HG02938 (cell line): ENCODE data around the gene SLC52A1.
A peak's percentile ranks its signal among the peaks of the same experiment; 100 is the strongest.
"Not testable (repeated sequence)": the region's sequence is repeated elsewhere in the genome, so short reads cannot be mapped to it uniquely, and the experiment has no call there.

Source experiments
- ATAC-seq: cut with Tn5 transposase; IDR thresholded peaks from one replicate; pipeline ENCODE4 v1.9.1; 2021; ENCODE audit warnings: mild to moderate bottlenecking, moderate library complexity; ENCODE audit not compliant: unreplicated experiment

Gene SLC52A1

DNA sequence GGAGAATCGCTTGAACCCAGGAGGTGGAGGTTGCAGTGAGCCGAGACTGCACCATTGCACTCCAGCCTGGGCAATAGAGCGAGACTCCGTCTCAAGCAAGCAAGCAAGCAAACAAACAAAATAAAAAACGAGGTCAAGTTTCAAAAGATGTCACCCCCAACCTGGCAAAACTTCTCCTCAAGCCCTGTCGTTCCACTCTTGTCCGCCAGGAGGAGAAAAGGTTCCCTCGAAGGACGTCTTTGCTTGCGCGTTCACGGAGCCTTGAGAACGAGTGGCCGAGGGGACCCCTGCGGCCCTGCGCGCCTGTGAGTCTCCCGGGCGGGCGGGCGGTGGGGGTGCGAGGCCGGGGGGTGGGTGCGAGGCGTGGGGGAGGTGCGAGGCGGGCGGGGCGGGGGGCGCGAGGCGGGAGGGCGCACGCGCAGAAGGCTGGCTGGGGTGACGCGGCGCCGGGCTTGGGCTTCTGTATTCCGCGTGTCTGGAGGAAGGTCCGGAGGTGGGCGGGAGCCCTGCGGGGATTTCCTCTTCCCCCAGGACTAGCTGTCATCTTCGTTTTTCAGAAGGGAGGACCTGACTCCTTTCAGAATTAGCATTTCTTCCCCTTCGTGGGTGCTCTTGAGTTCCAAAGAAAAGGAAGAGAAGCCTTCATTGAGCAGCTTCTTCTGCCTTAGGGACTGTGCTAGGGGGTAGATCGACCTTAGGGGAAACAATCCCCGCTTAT lies 3.7 kb downstream of the SLC52A1 start:
- ATAC-seq = no peak

DNA sequence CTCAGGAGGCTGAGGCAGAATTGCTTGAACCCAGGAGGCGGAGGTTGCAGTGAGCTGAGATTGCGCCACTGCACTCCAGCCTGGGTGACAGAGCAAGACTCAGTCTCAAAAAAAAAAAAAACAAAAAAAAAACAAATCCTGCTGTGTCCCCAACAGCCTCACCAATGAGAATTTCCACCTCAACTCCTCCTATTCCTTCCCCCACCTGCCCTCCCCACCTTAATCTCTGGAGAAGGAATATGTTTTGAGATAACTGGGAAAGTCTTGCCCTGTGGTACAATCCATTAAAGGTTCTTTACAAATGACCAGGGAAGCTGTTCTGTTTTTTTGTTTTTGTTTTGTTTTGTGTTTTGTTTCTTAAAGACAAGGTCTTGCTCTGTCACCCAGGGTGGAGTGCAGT lies 5.1 kb downstream of the SLC52A1 start:
- not testable (repeated sequence) for ATAC-seq

DNA sequence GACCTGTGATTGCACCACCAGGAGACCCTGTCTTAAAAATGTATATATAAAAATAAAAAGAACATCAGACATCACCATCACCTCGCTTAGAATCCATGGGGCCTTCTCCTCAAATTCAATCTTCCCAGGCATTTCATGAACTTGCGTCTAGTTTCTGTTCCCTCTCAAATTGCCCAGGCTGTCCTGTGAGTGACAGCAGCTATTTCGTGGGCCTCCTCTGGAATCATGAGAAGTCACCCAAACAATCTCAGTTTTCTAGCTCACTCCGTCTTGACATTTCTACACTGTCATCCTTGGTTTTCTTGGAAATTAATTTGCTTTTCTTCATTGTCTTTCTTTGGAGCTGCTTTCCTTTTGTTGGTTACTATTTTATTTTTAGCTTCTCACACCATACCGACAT lies 7.3 kb downstream of the SLC52A1 start:
- ATAC-seq = no peak

DNA sequence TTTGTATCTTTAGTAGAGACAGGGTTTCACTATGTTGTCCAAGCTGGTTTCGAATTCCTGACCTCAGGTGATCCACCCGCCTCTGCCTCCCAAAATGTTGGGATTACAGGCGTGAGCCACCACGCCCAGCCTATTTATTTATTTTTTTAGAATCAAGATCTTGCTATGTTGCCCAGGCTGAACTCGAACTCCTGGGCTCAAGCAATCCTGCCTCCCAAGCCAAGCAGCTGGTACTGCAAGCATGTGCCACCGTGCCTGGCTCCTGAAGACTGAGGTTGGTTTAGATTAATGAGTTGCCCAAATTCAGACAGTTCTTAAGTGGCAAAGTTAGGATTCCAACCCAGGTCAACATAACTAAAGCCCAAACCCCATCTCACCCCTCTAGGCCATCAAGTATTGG lies 7.9 kb downstream of the SLC52A1 start:
- no peak for ATAC-seq

DNA sequence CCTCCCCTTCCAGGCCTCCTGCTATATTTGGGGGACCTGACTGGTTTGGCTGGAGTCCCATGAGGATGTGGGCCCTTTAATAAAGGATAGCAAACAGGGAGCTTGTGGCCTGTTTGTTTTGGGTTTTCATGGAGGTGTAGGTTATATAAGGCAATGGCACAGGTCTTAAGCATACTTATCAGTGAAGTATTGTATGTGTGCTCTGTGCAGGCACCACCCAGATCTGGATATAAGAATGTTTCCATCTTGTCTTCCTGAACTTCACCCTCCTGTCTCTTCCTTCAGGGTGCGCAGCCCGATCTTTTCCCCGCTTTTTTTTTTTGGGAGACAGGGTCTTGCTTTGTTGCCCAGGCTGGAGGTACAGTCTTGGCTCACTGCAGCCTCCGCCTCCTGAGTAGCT lies 10.6 kb downstream of the SLC52A1 start:
- no peak for ATAC-seq

DNA sequence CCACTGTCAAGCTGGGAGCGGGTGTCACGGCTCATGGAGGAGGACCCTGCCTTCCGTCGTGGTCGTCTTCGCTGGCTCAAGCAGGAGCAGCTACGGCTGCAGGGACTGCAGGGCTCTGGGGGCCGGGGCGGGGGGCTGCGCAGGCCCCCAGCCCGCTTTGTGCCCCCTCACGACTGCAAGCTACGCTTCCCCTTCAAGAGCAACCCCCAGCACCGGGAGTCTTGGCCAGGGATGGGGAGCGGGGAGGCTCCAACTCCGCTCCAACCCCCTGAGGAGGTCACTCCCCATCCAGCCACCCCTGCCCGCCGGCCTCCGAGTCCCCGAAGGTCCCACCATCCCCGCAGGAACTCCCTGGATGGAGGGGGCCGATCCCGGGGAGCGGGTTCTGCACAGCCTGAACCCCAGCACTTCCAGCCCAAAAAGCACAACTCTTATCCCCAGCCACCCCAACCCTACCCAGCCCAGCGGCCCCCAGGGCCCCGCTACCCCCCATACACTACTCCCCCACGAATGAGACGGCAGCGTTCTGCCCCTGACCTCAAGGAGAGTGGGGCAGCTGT lies 11.6 kb downstream of the SLC52A1 start:
- ATAC-seq = no peak

DNA sequence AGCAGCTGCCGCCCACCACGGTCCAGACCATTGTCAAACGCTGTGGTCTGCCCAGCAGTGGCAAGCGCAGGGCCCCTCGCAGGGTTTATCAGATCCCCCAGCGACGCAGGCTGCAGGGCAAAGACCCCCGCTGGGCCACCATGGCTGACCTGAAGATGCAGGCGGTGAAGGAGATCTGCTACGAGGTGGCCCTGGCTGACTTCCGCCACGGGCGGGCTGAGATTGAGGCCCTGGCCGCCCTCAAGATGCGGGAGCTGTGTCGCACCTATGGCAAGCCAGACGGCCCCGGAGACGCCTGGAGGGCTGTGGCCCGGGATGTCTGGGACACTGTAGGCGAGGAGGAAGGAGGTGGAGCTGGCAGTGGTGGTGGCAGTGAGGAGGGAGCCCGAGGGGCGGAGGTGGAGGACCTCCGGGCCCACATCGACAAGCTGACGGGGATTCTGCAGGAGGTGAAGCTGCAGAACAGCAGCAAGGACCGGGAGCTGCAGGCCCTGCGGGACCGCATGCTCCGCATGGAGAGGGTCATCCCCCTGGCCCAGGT lies 13.0 kb downstream of the SLC52A1 start:
- no peak for ATAC-seq

DNA sequence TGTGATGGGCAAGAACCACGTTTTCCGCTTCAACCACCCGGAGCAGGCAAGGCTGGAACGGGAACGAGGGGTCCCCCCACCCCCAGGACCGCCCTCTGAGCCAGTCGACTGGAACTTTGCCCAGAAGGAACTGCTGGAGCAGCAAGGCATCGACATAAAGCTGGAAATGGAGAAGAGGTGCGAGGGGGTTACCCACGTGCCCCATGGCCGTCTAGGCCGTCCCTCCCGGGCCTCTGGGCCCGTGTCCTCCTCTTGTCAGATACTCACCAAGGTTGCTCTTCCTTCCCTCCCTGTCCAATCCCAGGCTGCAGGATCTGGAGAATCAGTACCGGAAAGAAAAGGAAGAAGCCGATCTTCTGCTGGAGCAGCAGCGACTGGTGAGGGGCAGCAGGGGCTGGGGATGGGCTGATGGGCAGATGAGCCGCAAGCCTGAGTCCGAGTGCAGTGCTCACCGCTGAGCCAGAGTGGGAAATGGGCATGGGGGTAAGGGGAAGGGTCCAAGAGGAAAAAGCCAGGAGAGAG lies 14.7 kb downstream of the SLC52A1 start:
- ATAC-seq = no peak

DNA sequence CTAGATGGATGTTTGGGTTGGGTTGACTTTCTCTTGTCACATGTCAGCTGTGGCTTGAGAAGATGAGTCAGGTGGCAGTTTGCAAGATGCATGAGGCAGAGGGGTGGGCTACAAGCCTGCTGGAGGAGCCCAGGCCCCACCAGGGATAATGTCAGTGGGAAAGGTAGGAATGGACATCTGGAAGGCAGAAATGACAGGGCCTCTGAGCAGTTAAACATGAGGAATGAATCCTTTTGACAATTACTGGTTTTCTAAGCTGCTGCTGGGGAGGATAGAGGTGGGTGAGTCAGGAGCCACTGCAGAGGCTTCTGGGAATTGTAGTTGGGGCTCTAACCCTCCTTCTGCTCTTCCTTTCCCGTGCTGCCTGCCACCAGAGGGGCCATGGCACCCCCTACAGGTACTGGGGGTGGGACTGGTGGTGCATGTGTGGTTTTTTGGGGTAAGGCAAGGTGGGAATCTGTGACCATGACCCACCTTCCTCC lies 15.7 kb downstream of the SLC52A1 start:
- no peak for ATAC-seq

DNA sequence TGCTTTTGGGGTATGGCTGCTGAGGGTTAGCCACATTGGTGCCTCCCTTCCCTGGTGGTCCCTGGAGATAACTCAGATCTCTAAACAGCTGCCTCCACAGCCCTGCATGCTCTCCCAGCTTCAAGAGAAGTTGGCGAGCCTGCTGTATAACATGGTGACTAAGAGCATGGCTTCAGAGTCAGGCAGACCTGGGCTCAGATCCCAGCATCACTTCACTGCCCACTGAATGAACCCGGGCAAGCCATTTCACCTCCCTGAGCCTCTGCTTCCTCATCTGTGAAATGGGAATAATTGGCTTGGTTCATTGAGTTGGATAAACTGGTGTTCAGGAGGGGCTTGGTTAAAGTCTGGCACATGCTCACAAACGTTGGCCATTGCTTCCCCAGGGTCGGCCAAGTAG lies 20.9 kb downstream of the SLC52A1 start:
- no peak for ATAC-seq

DNA sequence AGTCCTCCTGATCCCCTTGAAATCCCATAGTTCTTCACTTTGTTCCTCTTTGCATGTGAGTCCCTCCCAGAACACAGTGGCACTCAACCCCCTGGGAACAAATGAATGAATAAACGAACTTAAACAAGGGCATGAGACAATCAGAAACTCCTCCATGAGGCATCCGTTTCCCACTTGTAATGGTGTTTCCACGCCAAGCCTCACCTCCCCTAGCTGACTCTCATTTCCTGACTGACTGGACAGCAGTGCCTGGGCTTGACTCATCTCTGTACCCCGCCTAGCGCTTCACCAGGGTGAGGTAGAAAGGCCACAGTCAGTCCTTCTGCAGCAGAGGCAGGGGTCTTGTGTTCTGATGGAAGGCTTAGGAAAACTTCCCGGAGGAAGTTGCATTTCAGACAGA lies 23.3 kb downstream of the SLC52A1 start:
- no peak for ATAC-seq

DNA sequence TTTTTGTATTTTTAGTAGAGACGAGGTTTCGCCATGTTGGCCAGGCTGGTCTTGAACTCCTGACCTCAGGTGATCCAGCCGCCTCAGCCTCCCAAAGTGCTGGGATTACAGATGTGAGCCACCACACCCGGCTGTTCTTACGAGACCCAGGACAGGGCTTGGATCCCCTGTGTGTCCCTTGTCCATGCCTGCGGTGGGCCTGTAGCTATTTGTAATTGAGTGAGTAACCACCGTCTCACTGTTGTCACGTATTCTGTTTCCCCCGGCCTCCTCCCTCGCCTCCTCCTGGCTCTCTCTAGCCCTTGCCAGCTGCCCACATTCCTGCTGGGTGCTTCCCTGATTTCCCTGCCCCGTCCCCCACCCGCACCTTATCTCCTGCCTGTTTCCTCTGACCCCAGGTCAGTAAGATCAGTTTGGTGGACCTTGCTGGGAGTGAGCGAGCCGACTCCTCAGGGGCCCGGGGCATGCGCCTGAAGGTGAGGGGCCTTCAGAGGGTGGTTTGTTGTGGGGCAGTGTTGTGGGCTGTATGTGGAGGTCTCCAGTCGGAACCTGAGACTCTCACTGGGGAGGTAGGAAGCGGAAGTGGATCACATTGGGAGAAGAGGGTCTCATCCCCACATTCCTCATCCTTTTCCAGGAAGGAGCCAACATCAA lies 31.9 kb downstream of the SLC52A1 start:
- ATAC-seq = no peak

DNA sequence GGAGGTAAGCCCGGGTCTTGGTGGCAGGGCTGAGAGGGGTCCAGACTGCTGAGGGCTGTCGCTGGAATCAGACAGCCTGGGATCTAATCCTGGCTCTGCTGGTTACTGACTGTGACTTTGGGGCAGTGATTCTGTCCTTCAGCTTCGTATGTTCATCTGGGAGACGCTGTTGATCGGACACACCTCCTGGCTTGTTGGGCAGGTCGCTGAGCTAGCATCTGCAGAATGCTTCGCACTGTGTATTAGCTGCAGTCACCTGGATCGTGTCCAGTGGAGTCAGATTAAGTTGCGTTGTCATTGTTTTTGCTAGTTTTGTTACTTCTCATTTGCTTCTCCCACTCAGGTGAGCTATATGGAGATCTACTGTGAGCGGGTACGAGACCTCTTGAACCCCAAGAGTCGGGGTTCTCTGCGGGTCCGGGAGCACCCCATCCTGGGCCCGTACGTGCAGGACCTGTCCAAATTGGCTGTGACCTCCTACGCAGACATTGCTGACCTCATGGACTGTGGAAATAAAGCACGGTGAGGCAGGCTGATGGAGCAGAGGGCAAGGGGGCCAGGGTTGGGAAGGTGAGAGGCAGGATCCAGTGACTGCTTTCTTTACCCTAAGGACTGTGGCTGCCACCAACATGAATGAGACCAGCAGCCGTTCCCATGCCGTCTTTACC lies 33.0 kb downstream of the SLC52A1 start:
- no peak for ATAC-seq

DNA sequence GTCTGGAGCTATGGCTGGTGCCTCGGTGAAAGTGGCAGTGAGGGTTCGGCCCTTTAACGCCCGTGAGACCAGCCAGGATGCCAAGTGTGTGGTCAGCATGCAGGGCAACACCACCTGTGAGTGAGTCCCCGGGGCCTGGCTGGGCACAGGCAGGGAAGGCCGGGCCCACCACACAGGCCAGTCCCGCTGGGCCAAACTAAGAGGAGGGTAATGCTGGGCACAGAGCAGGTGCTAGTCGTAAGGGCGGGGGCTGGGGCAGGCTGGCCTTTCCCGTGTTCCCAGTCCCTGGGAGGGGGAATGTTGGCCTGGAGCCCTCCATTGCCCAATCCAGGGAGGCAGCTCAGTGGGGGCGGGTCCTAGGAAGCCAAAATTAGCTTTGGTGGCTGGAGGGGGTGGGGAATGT lies 35.0 kb downstream of the SLC52A1 start:
- ATAC-seq = no peak

DNA sequence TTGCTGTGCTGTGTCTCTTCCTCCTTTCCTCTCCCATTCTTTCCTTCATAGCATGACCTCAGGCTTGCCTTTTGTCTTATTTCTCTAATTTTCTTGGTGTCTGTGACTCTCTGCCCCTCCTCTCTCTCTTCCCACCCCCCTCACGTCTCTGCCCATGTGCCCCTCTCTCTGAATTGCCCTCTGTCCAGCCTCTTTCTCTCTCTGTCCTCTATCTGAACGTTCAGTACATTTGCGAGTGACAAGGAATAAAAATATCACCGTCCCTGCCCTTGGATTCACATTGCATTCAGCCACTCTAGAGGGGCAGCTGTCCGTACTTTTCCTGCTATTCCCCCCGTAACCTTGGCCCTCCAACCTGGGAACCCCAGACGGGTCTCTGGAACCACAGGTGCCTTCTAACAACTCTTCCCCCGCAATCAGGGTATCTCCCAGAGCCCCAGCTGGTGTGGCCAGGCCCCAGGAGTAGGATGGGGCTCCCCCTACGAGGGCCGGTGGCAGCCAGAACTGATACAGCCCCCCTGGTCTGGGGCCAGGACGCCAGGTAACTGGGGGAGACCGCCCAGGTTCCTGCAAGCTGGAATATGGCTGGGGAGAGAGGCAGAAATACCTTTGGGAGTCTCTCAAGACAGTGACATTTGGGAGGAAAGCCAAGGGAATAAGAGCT lies 35.7 kb downstream of the SLC52A1 start:
- ATAC-seq = no peak

DNA sequence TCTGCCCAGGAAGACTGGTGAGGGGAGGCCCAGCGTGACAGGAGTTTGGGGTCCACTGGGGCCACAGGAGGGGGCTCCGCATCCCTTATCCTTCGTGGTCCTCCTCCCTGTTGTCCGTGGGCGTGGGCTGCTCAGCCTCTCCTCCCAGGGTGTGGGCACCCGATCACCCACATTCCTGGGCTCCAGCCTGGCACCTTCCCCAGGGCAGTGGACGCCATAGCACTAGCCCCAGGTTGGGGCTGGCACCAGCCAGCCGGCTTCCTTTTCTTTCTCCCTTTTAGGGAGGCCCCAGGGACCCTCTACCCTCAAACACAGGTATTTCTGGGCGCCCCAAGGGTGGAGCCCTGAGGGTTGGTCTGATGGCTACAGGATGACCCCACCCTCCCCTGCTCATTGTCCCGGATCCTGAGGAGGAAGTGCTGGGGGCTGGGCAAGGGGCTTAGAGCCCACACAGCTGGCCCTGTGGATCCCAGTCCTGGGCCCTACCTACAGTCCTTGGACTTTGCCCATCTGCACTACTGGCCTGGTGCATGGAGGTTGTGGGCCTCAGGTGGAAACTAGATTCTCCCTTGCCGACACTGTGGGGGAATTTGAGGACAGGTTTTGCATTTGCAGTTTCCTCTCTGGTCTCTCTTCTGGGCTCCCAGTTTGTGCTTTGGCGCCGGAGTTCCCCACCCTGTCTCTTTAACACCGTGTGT lies 36.3 kb downstream of the SLC52A1 start:
- ATAC-seq = no peak

DNA sequence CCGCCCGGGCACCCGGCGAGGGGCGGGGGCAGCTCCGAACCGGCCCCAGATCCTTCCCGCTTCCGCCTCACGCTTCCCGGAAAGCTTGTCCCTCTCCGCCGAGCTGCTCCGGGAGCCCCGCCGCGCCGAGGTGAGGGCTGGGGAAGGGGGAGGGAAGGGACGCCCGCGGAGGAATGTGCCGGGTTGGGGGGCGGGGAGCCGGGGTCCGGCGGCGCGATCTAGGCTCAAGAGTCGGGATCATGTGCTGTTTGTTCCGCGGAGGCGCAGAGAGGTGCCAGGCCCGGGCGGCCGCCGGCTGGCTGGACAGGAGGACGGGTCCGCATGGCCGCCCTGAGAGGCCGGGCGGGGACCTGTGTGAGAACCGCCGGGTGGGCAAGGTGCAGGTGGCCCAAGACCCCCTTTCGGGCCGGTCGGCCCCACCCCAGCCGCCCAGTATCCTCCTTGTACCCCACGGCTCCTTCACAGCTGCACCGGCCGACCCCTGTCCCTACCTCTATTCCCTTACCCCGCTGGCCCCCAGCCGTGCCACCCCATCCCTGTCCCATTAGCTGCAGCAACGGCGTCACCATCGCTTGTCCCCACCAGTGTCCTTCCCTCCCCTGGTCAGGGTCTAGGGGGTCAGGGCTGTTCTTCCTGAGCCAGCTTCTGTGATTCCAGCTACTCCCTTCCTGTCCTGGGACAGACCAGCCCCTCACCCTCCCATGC lies 37.0 kb downstream of the SLC52A1 start:
- ATAC-seq = no peak

DNA sequence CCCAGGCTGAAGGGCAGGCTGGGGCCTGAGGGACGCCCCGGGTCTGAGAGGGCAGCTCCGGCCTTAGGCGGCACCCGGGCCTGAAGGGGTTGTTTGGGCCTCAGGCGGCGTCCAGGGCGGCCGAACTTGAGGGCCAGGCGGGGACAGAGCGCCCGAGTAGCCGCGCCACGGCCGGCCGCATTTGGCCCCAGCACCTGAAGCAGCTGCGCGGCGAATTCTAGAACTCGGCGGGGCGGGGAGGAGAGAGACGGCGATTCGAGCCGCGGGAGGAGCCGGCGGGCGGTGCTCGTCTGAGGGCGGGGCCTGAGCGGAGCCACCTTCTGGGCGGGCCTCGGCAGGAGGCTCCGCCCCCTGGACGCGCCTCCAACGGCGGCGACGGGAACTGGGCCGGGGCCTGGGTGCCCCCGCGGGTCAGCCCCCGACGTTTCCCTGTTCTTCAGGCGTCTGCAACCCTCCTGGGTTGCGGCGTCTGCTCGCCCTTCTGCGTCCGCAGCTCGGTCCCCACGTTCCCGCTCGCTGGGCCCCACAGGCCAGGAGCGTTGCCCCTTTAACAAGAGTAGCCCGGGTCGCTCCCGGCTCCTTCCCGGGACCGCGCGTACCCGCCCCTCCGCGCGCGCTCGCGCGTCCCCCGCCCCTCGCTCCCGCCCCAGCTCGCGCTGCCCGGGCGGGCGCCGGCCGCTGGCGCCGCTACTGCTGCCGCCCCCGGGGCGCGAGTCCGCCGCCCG lies 37.8 kb downstream of the SLC52A1 start, which contains the start of the genes INCA1 and KIF1C:
TSS of gene INCA1 (minus strand) at position 221 of the 725 bp plus-strand sequence. CDS start 3,085 bp downstream, outside the sequence.
TSS of gene KIF1C (plus strand) at position 649 of the 725 bp plus-strand sequence. CDS start 2,297 bp downstream, outside the sequence.
- peak; percentile 78 for ATAC-seq
